Fibroblast of pulmonary artery (primary cell): ENCODE data around the gene GALNT11.
A peak's percentile ranks its signal among the peaks of the same experiment; 100 is the strongest.
"Not testable (repeated sequence)": the region's sequence is repeated elsewhere in the genome, so short reads cannot be mapped to it uniquely, and the experiment has no call there.

Source experiments
- DNase-seq: peaks from one replicate; pipeline ENCODE4 v3.0.0-alpha.2; 2010; ENCODE audit warnings: low read depth
- H3K4me3 ChIP-seq: replicated peaks from 2 replicates; pipeline ENCODE4 v1.5.1; 2011; ENCODE audit warnings: low read depth, mild to moderate bottlenecking, control low read depth, low read length, moderate library complexity
- TF ChIP-seq, protein P1 (sequence below): IDR thresholded peaks from 2 replicates; pipeline ENCODE4 v1.5.1; 2011; ENCODE audit warnings: mild to moderate bottlenecking, control low read depth, low read length, inconsistent platforms; ENCODE audit errors: missing control alignments

Gene GALNT11

DNA sequence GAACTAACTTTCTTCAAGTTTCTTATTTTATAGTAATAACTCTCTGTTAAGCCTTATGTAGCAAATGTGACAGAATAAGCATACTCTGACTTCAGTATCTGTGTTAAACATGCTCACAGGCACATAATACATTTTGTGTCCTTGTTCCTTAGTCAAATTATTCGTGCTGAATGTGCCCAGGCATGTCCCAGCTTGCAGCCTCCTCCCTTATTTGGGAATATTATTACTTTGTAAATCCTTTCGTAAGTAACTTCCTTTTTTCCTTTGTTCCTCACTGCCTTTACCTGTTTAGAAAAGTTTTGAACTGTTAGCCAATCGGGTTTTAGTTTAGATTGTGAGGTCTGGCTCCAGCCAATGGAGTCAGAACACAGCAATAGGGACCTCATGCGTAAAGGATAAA is 46.9 kb downstream of the GALNT11 start:
- no peak for DNase-seq
- H3K4me3 ChIP-seq: no peak overlapping the region
- TF ChIP-seq, protein P1, sequence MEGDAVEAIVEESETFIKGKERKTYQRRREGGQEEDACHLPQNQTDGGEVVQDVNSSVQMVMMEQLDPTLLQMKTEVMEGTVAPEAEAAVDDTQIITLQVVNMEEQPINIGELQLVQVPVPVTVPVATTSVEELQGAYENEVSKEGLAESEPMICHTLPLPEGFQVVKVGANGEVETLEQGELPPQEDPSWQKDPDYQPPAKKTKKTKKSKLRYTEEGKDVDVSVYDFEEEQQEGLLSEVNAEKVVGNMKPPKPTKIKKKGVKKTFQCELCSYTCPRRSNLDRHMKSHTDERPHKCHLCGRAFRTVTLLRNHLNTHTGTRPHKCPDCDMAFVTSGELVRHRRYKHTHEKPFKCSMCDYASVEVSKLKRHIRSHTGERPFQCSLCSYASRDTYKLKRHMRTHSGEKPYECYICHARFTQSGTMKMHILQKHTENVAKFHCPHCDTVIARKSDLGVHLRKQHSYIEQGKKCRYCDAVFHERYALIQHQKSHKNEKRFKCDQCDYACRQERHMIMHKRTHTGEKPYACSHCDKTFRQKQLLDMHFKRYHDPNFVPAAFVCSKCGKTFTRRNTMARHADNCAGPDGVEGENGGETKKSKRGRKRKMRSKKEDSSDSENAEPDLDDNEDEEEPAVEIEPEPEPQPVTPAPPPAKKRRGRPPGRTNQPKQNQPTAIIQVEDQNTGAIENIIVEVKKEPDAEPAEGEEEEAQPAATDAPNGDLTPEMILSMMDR: no peak

DNA sequence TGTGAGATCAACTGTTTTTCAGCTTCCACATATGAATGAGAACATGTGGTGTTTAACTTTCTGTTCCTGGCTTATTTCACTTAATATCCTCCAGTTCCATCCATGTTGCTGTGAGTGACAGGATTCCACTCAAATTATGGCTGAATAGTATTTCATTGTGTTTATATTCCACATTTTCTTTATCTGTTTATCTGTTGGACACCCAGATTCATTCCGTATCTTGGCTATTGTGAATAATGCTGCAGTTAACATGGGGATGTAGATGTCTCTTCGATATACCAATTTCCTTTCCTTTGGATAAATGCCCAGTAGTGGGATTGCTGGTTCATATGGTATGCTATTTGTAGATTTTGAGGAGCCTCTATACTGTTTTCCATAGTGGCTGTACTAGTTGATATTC is 47.9 kb downstream of the GALNT11 start:
- TF ChIP-seq, protein P1: no peak
- no peak for DNase-seq
- H3K4me3 ChIP-seq: no peak overlapping the region

DNA sequence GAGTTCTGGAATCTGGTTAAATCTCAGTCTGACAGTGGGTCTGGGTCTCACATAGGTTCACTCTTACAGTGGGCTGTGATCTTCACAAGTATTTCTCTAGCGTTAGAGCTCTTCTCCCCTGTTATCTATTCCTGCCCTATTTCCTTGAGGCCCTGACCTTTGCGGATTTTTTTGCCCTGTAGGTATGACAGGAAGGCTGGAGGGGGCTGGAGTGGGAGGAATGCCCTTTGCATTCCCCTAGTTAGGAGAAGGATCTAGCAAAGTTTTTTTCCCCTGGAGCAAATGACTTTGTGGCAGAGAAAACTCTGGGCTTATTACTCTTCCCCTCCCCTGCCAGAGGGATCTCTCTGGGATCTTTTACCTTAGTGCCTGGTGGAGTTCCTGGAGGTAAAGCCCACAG is 49.2 kb downstream of the GALNT11 start:
- TF ChIP-seq, protein P1: no peak
- DNase-seq: no peak
- H3K4me3 ChIP-seq: no peak overlapping the region

DNA sequence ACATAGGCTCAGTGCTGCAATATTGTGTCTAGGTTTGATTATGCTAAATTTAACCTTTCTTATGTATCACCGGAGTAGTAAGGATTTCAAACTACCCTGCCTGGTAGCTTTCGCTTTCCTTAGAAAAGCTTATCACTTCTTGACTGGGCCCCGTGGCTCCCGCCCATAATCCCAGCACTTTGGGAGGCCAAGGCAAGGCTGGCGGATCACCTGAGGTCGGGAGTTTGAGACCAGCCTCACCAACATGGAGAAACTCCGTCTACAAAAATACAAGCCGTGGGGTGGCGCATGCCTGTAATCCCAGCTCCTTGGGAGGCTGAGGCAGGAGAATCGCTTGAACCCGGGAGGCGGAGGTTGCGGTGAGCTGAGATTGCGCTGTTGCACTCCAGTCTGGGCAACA is 49.9 kb downstream of the GALNT11 start:
- not testable (repeated sequence) for DNase-seq, H3K4me3 ChIP-seq

DNA sequence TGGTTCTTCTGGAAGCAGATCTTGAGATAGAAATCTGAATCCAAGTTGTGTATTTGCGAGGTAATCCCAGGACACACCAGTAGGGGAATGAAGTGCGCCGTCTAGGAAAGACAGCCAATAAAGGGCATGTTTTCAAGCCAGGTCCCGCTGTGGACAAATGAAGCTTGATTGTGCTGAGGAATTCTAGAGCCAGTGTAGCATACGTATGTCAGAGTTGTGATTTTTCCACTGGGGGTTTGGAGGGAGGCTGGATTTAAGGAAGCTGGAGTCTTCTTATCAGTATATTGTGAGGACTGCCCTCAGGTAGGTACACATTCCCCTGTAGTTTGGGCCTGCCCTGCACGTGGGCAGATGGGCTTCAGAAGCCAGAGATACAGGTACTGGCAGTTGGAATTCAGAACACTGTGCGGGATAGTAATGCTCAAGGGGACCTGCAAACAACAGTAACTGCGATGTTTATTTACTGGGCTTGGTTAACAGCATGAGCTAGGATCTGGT is 50.9 kb downstream of the GALNT11 start:
- DNase-seq: peak; percentile 16
- H3K4me3 ChIP-seq: no peak overlapping the region
- TF ChIP-seq, protein P1: peak; percentile 38

DNA sequence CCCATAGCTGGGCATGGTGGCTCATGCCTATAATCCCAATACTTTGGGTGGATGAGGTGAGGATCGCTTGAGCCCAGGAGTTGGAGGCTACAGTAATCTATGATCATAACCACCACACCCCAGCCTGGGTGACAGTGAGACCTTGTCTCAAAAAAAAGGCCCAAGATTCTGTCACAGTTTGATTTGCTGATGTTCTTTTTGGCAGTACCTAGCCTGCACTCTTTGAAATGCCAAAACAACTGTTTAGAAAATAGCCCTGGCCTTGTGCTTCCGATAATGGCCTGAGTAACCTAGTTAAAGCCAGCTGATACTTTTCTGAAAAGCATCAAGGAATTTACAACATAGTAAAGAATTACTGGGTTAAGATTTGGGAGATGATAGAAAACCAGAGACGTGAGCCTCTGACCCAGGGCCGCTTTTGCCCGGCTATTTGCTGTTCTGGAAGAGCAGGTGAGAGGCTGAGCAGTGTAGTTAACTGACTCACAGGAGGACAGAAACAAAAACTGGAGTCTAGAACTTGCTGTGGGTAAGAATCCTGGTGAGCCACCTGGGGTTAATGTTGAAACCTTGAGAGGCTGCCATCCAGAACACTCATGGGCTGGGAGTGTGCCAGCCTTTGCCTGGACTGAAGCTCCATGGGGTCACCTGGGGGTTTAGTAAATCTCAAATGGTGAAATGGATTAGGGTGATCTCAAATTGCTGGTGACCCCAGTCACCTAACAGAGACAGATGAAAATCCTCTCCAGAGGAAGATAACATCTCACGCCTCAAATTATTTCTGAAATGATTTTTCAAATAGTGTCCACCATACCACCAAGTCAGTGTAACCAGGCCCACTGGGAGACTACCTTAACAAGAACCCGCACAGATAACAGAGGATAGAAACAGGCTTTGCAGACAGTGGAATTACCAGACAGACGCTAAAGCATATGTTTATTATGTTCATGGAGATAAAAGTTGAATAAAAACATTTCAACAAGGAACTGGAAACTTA is 51.8 kb downstream of the GALNT11 start:
- no peak for DNase-seq
- TF ChIP-seq, protein P1: no peak
- H3K4me3 ChIP-seq: no peak overlapping the region

DNA sequence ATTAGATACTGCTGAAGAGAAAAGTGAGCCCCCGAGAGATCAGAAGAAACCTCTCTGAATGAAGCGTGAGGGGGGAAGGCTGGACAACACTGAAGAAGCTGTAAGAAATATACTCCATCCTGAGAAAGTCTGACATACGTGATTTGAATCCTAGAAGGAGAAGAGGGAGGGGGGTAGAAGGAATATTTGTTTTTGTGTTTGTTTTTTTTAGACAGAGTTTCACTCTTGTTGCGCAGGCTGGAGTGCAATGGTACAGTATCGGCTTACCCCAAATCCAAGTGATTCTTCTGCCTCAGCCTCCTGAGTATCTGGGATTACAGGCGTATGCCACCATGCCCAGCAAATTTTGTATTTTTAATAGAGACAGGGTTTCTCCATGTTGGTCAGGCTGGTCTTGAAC is 52.6 kb downstream of the GALNT11 start:
- TF ChIP-seq, protein P1: no peak
- DNase-seq: no peak
- H3K4me3 ChIP-seq: no peak overlapping the region
